GM21423 (cell line): Measurements from ENCODE around the gene ZNF791.
"Not testable (repeated sequence)": the region's sequence is repeated elsewhere in the genome, so short reads cannot be mapped to it uniquely, and the experiment has no call there.

Experiments used
- ATAC-seq: cut with Tn5 transposase; IDR thresholded peaks from one replicate; pipeline ENCODE4 v1.9.1; 2021; ENCODE audit warnings: mild to moderate bottlenecking, moderate library complexity; ENCODE audit not compliant: unreplicated experiment

Gene ZNF791

GRCh38 chr19:12610540-12611360 lies at the start of gene ZNF791, which contains the start of gene ZNF490:
ZNF791 (plus strand) TSS chr19:12610920; CDS start chr19:12611080, 160 bp downstream.
ZNF490 (minus strand) TSS chr19:12610813; CDS start chr19:12610680, 133 bp downstream.
- ATAC-seq: peak; percentile 61

GRCh38 chr19:12564016-12564664 lies 46.6 kb upstream of the ZNF791 start:
- ATAC-seq: no peak

- ATAC-seq: not testable (repeated sequence)
Measured at GRCh38 chr19:12566380-12566779, 44.3 kb upstream of the ZNF791 start.

GRCh38 chr19:12567951-12568350 lies 42.8 kb upstream of the ZNF791 start:
- ATAC-seq: no peak

DNA sequence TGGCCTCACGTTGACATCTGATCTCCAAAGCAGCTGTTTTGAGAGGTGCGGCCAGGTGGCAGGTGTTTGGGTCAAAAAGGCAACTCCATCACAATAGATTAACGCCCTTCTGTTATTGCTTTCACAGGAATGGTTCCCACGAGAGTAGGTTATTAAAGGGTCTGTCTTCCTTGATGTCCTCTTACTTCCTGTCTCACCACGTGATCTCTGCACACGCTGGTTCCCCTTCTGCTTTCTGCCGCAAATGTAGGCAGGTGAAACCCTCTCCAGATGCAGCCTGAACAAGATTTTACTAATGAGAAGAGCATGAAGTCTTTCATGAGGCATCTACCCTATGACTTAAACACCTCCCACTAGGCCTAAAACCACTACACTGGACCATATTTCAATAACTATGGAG lies 36.7 kb upstream of the ZNF791 start:
- no peak for ATAC-seq

- ATAC-seq: no peak
Measured at GRCh38 chr19:12578641-12579040, 32.1 kb upstream of the ZNF791 start.

DNA sequence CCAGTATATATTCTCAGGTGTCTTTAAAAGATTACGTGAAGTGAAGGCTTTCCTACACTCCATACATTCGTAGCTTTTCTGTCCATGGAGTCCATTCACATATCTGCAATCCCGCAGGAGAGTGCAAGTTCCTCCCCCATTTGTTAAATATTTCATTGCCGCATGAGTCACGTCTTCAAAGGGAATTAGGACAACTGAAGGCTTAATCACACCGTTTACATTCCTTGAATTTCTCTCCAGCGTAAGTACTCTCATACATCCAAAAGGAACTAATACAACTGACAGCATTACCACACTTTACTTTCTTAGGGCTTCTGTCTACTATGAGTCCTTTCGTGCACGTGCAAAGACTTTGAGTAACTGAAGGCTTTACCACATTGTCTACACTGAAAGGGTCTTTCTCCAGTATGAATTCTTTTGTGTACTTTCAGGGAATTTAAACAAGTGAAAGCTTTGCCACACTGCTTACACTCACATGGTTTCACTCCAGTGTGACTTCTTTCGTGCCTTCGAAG lies 30.5 kb upstream of the ZNF791 start:
- ATAC-seq: no peak

DNA sequence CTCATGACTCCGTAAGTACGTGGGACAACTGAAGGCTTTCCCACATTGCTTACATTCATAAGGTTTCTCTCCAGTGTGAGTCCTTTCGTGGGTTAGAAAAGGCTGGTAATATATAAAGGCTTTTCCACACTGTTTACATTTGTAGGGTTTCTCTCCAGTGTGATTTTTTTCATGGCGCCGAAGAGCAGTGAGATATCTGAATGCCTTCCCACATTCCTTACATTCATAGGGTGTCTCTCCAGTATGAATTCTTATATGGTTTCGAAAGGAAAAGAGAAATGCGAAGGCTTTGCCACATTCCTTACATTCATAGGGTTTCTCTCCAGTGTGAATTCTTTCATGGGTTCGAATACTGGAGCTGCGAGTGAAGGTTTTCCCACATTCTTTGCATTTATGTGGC lies 29.6 kb upstream of the ZNF791 start:
- no peak for ATAC-seq

DNA sequence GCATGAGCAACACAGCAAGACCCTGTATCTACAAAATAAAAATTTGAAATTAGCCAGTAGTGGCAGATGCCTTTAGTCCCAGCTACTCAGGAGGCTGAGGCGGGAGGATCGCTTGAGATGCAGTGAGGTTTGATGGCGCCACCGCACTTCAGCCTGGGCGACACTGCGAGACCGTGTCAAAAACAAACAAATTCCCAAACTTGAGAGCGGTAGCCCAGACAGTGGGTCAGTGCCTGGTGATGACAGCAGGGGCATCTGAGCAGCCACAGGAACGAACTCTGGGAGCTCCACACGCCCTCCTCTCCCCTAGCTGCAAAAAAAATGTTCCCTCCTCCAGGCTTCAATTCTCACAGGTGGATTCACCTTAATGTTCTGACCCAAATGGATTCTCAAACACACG lies 14.2 kb upstream of the ZNF791 start:
- ATAC-seq: no peak

DNA sequence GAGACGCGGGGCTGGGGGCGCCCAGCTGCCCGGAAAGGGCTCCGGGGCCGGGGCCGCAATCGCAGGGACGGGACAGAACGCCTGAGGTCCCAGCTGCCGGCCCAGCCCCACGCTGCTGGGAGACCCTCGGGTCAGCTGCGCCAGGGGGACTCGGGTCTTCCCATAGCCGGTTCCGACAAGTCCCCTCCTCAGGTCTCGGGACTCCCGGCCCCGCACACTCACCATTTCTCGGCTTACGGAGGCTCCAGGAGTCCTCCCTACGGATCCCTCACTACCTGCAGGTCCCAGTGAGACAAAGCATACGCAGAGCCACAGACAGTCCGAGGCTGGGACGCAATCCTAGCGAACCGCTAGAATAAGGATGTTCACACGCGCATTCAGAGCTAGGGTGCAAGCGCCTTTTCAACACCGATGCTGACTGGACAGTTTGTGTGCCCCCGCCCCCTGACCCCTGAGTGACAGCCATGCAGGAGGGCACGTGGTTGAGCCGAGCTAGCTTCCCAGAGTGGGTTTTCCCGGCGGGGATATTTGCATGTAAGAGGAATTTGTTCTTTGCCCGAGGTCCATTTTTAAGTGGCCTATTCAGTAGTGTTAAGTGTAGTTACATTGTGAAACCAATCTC lies 13.7 kb upstream of the ZNF791 start:
- no peak for ATAC-seq

DNA sequence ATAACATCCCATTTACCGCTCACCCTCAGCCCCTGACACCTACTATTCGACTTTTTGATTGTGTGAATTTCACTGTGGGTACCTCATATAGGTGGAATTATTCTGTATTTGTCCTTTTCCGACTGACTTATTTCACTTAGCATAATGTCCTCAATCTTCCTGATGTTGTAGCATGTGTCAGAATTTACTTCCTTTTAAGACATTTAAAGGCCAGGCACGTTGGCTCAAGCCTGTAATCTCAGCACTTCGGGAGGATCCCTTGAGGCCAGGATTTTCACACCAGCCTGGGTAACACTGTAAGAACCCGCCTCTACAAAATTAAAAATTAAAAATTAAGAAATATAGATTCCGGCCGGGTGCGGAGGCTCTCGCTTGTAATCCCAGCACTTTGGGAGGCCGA lies 13.1 kb upstream of the ZNF791 start:
- no peak for ATAC-seq

DNA sequence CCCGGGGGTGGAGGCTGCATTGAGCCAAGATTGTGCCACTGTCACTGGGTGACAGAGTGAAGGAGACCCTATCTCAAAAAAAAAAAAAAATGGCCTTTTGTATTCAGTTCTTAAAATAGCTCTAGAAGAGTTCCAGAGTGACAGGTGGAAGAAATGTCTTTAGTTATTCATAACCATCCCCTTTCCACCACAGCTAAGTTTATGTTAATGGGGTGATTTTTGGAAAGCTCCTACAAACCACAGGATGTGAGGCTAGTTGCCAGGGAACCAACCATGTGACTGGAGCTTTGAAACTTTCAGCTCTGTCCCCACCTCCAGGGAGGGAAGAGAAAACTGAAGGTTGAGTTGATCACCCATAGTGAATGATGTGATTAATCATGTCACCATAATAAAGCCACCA lies 7.0 kb upstream of the ZNF791 start:
- peak; percentile 71 for ATAC-seq

DNA sequence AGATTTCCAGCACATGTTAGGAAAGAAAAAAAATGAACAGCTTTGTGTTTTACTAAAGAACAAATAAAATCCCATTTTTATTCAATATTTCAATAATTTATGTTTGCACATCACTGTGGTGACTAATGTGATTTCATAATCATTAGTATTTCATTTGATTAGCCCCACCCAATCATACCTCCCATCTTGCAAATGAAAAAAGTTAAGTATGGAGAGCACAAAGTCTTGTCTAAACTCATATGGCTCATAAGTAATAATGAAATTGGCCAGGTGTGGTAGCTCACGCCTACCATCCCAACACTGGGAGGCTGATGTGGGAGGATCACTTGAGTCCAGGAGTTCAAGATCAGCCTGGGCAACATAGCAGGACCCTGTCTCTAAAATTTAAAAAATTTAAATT lies 3.9 kb upstream of the ZNF791 start:
- no peak for ATAC-seq

- ATAC-seq: no peak
Measured at GRCh38 chr19:12607631-12608030, 3.1 kb upstream of the ZNF791 start.

DNA sequence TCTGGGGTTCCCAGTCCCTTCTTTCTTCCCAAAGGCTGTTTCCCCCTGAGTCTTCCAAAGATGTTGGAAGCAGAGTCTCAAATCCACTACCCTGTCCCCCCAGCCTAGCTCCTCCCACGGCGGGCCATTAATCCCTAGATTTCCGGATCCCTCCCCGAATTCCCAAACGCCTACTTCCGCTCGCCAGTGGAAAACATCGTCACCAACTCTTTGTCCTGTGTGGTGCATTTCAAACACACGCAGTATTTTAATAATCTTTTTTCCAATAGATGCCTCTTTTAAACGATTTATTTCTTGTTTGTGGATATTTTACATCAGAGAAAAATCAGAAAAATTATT lies 610 bp downstream of the ZNF791 start:
- no peak for ATAC-seq

- no peak for ATAC-seq
Measured at GRCh38 chr19:12617646-12618045, 6.9 kb downstream of the ZNF791 start.

DNA sequence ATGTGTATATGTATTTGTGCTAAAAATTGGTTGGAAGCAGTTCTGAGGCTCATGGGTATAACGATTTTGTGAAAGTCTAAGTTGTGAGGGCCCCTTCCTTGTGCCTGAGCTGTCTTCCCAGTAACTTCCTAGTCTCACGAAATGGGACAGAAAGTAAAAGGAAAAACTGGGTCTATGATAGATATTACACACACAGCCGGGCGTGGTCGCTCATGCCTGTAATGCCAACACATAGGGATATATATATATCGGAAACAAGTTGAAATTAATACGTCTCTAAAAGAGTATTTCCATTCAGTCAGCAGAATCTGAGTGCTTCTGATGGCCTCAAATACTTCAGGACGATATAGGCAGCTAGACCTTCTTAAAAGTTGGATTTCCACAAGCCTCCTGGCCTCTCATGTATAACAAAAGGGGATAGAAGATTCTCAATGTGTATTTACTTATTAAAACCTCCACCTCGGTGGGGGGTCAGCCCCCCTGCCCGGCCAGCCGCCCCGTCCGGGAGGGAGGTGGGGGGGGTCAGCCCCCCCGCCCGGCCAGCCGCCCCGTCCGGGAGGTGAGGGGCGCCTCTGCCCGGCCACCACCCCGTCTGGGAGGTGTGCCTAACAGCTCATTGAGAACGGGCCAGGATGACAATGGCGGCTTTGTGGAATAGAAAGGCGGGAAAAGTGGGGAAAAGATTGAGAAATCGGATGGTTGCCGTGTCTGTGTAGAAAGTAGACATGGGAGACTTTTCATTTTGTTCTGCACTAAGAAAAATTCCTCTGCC lies 10.7 kb downstream of the ZNF791 start:
- not testable (repeated sequence) for ATAC-seq

- no peak for ATAC-seq
Measured at GRCh38 chr19:12623361-12624031, 12.8 kb downstream of the ZNF791 start.

DNA sequence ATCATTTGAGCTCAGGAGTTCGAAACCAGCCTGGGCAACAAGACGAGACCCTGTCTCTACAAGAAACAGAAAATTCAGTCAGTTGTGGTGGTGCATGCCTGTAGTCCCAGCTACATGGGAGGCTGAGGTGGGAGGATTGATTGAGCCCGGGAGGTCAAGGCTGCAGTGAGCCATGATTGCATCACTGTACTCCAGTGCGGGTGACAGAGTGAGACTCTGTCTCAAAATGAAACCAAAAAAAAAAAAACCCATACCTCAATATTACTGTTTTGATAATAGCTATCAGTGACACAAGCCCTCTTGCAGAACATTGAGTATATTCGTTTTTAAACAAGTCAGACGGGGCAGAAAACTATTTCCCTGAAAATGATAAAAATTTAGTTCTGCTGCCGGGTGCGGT lies 16.2 kb downstream of the ZNF791 start:
- no peak for ATAC-seq
